ENCODE data around the gene SLC7A5. TPM values are rescaled to one million over a fixed set of nuclear protein-coding genes. Genes with fewer than 3 reads are reported as not detected.
A peak's percentile ranks its signal among the peaks of the same experiment; 100 is the strongest.
"Not testable (repeated sequence)": the region's sequence is repeated elsewhere in the genome, so short reads cannot be mapped to it uniquely, and the experiment has no call there.

The SLC7A5 gene
- total RNA-seq, 4 donors from 2014 or later, result 3.3 to 17.7 (median 4.3) TPM

DNA sequence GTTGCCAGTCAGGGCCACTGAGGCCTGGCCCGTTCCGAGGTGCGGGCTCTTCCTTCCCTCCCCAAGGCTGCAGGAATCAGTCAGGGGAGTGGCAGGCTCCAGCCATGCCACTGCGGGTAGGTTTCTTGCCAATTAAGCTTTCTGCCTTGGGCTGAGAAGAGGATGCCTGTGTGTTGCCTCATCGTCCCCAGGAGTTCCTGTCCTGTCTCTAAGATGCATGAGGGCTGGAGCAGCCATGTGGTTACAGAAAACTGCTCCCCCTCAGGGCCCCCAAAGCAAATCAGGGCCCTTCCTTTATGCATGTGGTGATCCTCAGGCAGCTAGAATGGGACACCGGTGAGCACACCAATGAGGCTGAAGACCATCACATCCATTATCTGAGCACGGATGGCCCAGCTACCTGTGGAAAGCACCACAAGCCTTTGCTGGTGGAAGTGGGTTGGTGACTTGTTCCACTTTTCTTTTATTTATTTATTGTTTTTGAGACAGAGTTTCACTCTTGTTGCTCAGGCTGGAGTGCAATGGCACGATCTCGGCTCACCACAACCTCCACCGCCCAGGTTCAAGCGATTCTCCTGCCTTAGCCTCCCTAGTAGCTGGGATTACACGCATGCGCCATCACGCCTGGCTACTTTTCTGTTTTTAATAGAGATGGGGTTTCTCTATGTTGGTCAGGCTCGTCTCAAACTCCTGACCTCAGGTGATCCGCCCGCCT is 27.0 kb upstream of the SLC7A5 start:
- H3K36me3 ChIP-seq; intact Hi-C loops (cut with DNase I); DNase-seq (ENCODE audit: extremely low spot score); H3K27ac ChIP-seq (replicated peaks in 1 of 4); H3K9me3 ChIP-seq; H3K4me3 ChIP-seq: not testable (repeated sequence)
- WGBS, result 86% methylated on average over 17 of the region's 17 CpGs
- Histone ChIP-seq H3K4me1 (peaks cover 6 to 13% (median 7%) of the 10 kb centered on the region in 4 donors), H3K27me3 (peaks cover 0 to 15% (median 0%) of the 10 kb centered on the region in 4 donors)

GRCh38 chr16:87895641-87896141 is 26.4 kb upstream of the SLC7A5 start:
- no peak for DNase-seq (ENCODE audit: extremely low spot score)
- intact Hi-C loops (cut with DNase I), result no loop called here
- TF ChIP-seq EP300 (IDR thresholded peaks at IDR 0.05) (no peak), CTCF (IDR thresholded peaks at IDR 0.05) (no peak), POLR2AphosphoS5 (IDR thresholded peaks at IDR 0.05) (no peak), POLR2A (IDR thresholded peaks at IDR 0.05; ENCODE audit: low read depth) (no peak)

DNA sequence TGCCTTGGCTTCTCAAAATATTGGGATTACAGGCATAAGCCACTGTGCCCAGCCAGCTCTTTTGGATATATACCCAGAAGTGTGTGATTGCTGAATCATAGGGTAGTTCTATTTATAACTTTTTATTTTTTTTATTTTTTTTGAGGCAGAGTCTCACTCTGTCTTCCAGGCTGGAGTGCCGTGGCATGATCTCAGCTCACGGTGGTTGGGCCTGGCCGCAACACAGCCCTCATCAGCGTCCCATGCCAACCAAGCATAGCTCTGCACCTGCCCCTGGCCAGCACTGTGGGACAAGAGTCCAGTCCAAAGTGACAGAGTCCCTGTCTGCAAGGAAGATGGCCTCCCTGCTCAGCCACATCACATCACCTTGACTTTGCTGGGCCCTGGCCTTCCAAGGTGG is 24.7 kb upstream of the SLC7A5 start:
- 31% methylated on average over 4 of the region's 4 CpGs for WGBS
- DNase-seq (ENCODE audit: extremely low spot score); H3K9me3 ChIP-seq; H3K36me3 ChIP-seq; intact Hi-C loops (cut with DNase I); H3K27me3 ChIP-seq; H3K4me3 ChIP-seq: not testable (repeated sequence)
- peak overlapping the region; percentile 34 to 63 (median 48) for H3K27ac ChIP-seq (replicated peaks in 1 of 4)
- peaks cover 6 to 13% (median 7%) of the 10 kb centered on the region in 4 donors for H3K4me1 ChIP-seq

More at GRCh38 chr16:87895641-87896141, 26.4 kb upstream of the SLC7A5 start:
- Histone ChIP-seq H3K36me3 (no peaks in the 10 kb centered on the region), H3K27ac (replicated peaks in 1 of 4) (no peak overlapping the region), H3K4me3 (no peak overlapping the region), H3K4me1 (peaks cover 6 to 13% (median 7%) of the 10 kb centered on the region in 4 donors), H3K9me3 (no peaks in the 10 kb centered on the region), H3K27me3 (peaks cover 0 to 12% (median 0%) of the 10 kb centered on the region in 4 donors)
- 86% methylated on average over 10 of the region's 10 CpGs for WGBS

GRCh38 chr16:87891764-87892163 is 22.5 kb upstream of the SLC7A5 start:
- intact Hi-C loops (cut with DNase I), result no loop called here
- Histone ChIP-seq H3K27me3 (no peaks in the 10 kb centered on the region), H3K9me3 (no peaks in the 10 kb centered on the region), H3K27ac (replicated peaks in 1 of 4) (no peak overlapping the region), H3K36me3 (no peaks in the 10 kb centered on the region), H3K4me3 (no peak overlapping the region), H3K4me1 (peaks cover 6 to 13% (median 7%) of the 10 kb centered on the region in 4 donors)
- WGBS, result 93% methylated on average over 21 of the region's 21 CpGs
- TF ChIP-seq EP300 (IDR thresholded peaks at IDR 0.05) (no peak), POLR2AphosphoS5 (IDR thresholded peaks at IDR 0.05) (no peak), POLR2A (IDR thresholded peaks at IDR 0.05; ENCODE audit: low read depth) (no peak), CTCF (IDR thresholded peaks at IDR 0.05) (no peak)
- no peak for DNase-seq (ENCODE audit: extremely low spot score)

DNA sequence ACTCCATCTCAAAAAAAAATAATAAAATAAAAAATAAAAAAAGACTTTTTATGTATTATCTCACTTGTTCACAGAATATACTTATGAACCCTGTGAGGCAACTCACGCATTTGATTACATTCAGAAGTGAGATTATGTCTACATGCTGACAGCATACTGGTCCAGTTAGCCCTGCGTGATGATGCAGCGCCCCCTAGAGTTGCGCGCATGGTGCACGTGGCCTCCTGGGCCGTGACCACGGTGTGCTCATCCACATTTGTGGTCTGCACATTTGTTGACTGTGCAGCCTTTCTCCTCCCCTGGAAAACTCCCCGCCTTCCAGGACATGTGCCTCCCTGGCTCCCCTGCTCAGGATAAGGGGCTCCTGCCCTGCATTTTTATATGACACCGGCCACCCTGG is 20.5 kb upstream of the SLC7A5 start:
- H3K36me3 ChIP-seq; H3K27ac ChIP-seq (replicated peaks in 1 of 4); H3K4me3 ChIP-seq; intact Hi-C loops (cut with DNase I); DNase-seq (ENCODE audit: extremely low spot score); H3K27me3 ChIP-seq; H3K9me3 ChIP-seq: not testable (repeated sequence)
- 93% methylated on average over 10 of the region's 10 CpGs for WGBS
- H3K4me1 ChIP-seq, result peaks cover 6 to 13% (median 7%) of the 10 kb centered on the region in 4 donors

- H3K9me3 ChIP-seq; intact Hi-C loops (cut with DNase I); DNase-seq (ENCODE audit: extremely low spot score); H3K4me1 ChIP-seq; H3K4me3 ChIP-seq; H3K27ac ChIP-seq (replicated peaks in 1 of 4); H3K36me3 ChIP-seq: not testable (repeated sequence)
- H3K27me3 ChIP-seq, result peaks cover 0 to 18% (median 0%) of the 10 kb centered on the region in 4 donors
- 89% methylated on average over 5 of the region's 7 CpGs for WGBS
Observed at GRCh38 chr16:87888346-87888745, 19.0 kb upstream of the SLC7A5 start.

- H3K9me3 ChIP-seq; H3K36me3 ChIP-seq; intact Hi-C loops (cut with DNase I); DNase-seq (ENCODE audit: extremely low spot score); H3K27ac ChIP-seq (replicated peaks in 1 of 4); H3K4me3 ChIP-seq; H3K4me1 ChIP-seq: not testable (repeated sequence)
- H3K27me3 ChIP-seq, result peaks cover 0 to 20% (median 0%) of the 10 kb centered on the region in 4 donors
- 69% methylated on average over 8 of the region's 8 CpGs for WGBS
Observed at GRCh38 chr16:87887931-87888330, 18.6 kb upstream of the SLC7A5 start.

DNA sequence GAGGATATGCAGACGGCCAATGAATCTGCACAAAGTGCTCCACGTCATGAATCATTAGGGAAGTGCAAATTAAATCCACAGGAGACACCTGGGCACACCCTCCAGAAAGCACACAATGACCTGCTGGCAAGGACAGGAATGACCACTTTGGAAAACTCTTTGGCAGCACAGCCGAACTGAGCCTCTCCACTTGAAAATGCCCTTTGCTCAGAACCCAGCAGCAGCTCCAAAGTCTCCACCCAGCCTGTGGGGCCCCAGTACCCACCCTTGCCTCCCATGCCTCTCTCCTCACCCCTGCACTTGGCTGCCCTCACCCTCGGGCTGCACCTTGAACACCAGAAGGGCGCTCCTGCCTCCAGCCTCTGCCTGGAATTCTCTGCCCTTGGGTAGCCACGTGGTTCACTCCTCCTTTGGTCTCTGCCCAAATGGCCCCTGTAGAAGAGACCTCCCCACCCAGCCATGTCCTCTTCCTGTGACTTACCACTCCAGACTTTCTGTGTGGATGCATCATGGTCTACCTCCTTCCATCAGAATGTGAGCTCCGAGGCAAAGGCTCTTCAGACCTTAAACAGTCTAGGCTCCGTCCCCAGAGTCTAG is 16.2 kb upstream of the SLC7A5 start:
- H3K4me3 ChIP-seq; intact Hi-C loops (cut with DNase I); H3K27ac ChIP-seq (replicated peaks in 1 of 4); DNase-seq (ENCODE audit: extremely low spot score); H3K9me3 ChIP-seq; H3K4me1 ChIP-seq; H3K36me3 ChIP-seq: not testable (repeated sequence)
- WGBS, result 54% methylated on average over 7 of the region's 8 CpGs
- H3K27me3 ChIP-seq, result peaks cover 0 to 45% (median 0%) of the 10 kb centered on the region in 4 donors

Measured in esophagus muscularis mucosa (tissue), 4 donors.